GF-D8 (cell line): Measurements from ENCODE around the gene USP15.
"Not testable (repeated sequence)": the region's sequence is repeated elsewhere in the genome, so short reads cannot be mapped to it uniquely, and the experiment has no call there.

Experiments
- DNase-seq: peaks from one replicate; lab custom pipeline; 2025; lab: John Stamatoyannopoulos, UW

USP15 gene

DNA sequence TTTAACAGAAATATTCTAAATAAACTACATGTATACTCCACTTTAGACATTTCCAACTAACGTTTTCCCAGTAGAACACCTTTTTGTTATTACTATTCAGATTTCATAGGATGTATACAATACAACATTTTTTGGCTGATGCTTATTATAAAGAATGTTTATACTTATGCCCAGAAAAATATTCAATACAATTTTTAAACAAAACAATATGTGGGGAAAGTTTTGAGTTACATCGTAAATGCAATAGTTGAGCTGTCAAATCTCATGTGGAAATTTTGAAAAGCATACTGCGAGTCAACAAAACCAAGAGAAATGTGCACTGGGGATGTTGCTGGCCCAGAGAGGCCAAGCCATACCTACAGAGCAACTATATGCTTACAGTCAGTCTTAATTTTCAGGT is 188.2 kb downstream of the USP15 start:
- no peak for DNase-seq

DNA sequence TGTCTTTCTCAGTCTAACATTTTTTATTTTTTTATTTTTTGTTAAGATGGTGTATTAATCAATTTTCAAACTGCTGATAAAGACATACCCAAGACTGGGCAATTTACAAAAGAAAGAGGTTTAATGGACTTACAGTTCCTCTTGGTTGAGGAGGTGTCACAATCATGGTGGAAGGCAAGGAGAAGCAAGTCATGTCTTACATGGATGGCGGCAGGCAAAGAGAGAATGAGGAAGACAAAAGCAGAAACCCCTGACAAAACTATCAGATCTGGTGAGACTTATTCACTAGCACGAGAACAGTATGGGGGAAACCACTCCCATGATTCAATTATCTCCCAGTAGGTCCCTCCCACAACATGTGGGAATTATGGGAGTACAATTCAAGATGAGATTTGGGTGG is 195.2 kb downstream of the USP15 start:
- DNase-seq, result not testable (repeated sequence)

DNA sequence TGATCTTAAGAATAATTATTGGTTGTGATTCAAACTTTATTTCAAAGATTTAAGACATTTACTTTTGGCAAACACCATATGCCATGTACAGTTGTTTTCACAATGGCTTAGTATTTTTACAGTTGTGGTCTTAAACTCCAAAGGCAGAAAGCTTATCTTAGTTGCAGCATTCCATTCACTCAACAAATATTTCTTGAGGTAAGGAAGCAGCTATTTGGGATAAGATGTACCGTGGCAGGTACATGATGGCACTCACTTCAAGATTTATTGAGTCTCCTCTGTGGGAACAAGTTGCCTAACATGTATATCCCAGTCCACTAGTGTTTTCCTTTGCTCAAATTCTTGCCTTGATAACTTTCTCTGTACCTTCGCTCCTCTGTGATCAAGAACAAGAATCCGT is 198.4 kb downstream of the USP15 start:
- DNase-seq, result no peak

DNA sequence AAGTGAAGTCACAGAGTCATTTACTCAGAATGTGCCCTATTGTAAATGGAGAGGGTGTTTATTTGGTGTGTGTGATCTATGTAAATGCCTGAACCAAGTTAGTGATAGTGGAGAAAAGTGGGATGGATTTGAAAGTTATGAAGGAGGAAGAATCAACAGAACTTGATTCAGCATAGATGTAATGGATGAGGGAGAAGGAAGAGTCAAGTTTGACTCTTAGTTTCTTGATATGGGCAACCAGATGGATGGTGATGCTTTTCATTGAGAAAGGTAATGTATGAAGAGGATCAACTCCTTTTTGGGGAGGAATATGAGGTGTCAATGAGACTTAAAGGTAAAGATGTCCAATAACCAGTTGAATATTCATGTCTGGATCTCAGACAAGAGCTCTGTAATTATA is 199.8 kb downstream of the USP15 start:
- no peak for DNase-seq

DNA sequence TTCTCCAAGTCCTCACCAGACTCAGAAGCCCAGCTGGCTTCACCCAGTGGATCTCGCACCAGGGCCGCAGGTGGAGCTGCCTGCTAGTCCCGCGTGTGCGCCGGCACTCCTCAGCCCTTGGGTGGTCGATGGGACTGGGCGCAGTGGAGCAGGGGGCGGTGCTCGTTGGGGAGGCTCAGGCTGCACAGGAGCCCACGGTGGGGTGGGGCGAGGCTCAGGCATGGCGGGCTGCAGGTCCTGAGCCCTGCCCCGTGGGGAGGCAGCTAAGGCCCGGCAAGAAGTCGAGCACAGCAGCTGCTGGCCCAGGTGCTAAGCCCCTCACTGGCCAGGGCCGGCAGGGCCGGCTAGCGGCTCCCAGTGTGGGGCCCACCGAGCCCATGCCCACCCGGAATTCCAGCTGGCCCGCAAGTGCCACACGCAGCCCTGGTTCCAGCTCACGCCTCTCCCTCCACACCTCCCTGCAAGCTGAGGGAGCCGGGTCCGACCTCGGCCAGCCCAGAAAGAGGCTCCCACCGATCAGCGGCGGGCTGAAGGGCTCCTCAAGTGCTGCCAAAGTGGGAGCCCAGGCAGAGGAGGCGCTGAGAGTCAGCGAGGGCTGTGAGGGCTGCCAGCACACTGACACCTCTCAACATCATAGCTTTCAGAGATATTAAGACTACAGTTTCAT is 201.1 kb downstream of the USP15 start:
- not testable (repeated sequence) for DNase-seq

DNA sequence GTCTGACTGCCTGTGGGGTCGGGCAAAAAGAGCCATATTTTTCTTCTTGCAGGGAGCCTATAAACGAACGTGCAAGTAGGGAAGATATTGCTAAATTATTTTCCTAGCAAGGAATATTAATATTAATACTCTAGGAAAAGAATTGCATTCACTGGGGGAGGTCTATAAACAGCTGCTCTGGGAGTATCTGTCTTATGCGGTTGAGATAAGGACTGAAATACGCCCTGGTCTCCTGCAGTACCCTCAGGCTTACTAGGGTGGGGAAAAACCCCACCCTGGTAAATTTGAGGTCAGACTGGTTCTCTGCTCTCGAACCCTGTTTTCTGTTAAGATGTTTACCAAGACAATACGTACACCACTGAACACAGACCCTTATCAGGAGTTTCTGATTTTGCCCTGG is 203.0 kb downstream of the USP15 start:
- DNase-seq, result not testable (repeated sequence)
